ENCODE results near the gene SHLD2.
"Not testable (repeated sequence)": the region's sequence is repeated elsewhere in the genome, so short reads cannot be mapped to it uniquely, and the experiment has no call there.

Gene SHLD2

GRCh38 chr10:87211848-87212247 is 116.8 kb downstream of the SHLD2 start:
- not testable (repeated sequence) for DNase-seq

- DNase-seq = not testable (repeated sequence)
Measured at GRCh38 chr10:87213150-87213765, 118.3 kb downstream of the SHLD2 start.

GRCh38 chr10:87213806-87214205 is 118.8 kb downstream of the SHLD2 start:
- DNase-seq = not testable (repeated sequence)

- DNase-seq = not testable (repeated sequence)
Measured at GRCh38 chr10:87216120-87216519, 121.1 kb downstream of the SHLD2 start.

GRCh38 chr10:87219370-87219769 is 124.4 kb downstream of the SHLD2 start:
- DNase-seq = not testable (repeated sequence)

GRCh38 chr10:87222789-87223188 is 127.8 kb downstream of the SHLD2 start:
- not testable (repeated sequence) for DNase-seq

- not testable (repeated sequence) for DNase-seq
Measured at GRCh38 chr10:87225148-87225547, 130.1 kb downstream of the SHLD2 start, which contains the start of gene NUTM2A. NUTM2A (plus strand) TSS chr10:87225448; CDS start chr10:87225831, 383 bp downstream.

GRCh38 chr10:87228247-87228646 is 133.2 kb downstream of the SHLD2 start:
- DNase-seq = not testable (repeated sequence)

GRCh38 chr10:87229211-87229610 is 134.2 kb downstream of the SHLD2 start:
- DNase-seq = not testable (repeated sequence)

- DNase-seq = not testable (repeated sequence)
Measured at GRCh38 chr10:87234854-87235253, 139.8 kb downstream of the SHLD2 start.

GRCh38 chr10:87237244-87237643 is 142.2 kb downstream of the SHLD2 start:
- not testable (repeated sequence) for DNase-seq

GRCh38 chr10:87239346-87239808 is 144.4 kb downstream of the SHLD2 start:
- not testable (repeated sequence) for DNase-seq

Data from amygdala (tissue), 56 donors.